ENCODE measurements around the gene FHOD3.

The FHOD3 gene

GRCh38 chr18:36503477-36503876 lies 206.0 kb downstream of the FHOD3 start:
- TF ChIP-seq CTCF (IDR thresholded peaks at IDR 0.05; ENCODE audit: control insufficient read depth, extremely low read depth, insufficient read depth): no peak
- DNase-seq (ENCODE audit: low read depth): no peak

DNA sequence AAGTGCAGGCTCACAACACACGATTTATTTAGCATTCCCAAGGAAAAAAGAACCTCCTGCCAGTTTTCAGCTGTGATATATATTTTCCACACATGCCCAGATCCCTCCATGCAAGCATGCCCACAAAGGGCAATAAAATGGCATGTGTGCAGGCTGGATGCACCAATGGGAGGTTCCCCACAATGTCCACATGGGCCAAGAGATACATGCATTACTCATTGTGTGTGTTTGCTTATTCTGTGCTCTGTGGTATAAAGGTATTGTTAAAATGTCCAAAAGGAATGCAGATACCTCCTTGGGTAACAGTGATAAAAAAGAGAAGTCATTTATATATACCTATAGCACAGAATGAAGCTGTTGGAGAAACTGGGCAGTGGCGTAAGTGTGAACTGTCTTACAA lies 207.4 kb downstream of the FHOD3 start:
- no peak for TF ChIP-seq CTCF (IDR thresholded peaks at IDR 0.05; ENCODE audit: control insufficient read depth, extremely low read depth, insufficient read depth)
- DNase-seq (ENCODE audit: low read depth): no peak
- no peak overlapping the region for H3K4me3 ChIP-seq (ENCODE audit: low read depth, low read length)

More at GRCh38 chr18:36503477-36503876, 206.0 kb downstream of the FHOD3 start:
- H3K4me3 ChIP-seq (ENCODE audit: low read depth, low read length): no peak overlapping the region

- no peak overlapping the region for H3K4me3 ChIP-seq (ENCODE audit: low read depth, low read length)
- TF ChIP-seq CTCF (IDR thresholded peaks at IDR 0.05; ENCODE audit: control insufficient read depth, extremely low read depth, insufficient read depth): no peak
- no peak for DNase-seq (ENCODE audit: low read depth)
Measured at GRCh38 chr18:36505665-36506064, 208.2 kb downstream of the FHOD3 start.

DNA sequence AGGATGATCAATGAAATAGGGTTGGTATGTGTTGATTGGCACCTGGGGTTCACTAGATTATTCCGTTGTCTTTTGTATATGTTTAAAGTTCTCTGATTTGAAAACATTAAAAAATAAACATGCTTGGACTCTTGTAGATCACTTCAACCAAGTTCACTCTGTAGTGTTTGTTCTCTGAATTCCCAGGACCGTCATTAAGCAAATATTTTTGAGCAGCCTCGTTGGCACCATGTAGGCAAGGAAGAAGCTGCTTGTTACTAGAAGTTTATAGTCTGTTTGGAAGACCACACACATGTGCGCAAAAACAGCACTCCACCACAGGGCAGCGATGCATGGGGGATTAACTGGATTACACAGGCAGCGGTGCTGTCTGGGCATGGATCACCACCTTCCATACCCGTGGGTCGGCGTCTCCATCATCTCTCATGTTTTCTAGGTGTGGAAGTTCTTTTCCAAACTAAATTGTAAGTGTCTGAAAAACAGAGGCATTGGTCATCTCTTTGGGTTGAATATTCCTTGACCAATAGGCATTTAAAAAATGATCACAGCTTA lies 212.2 kb downstream of the FHOD3 start:
- peak; percentile 70 for DNase-seq (ENCODE audit: low read depth)
- TF ChIP-seq CTCF (IDR thresholded peaks at IDR 0.05; ENCODE audit: control insufficient read depth, extremely low read depth, insufficient read depth): no peak
- H3K4me3 ChIP-seq (ENCODE audit: low read depth, low read length): no peak overlapping the region

- no peak for TF ChIP-seq CTCF (IDR thresholded peaks at IDR 0.05; ENCODE audit: control insufficient read depth, extremely low read depth, insufficient read depth)
- DNase-seq (ENCODE audit: low read depth): peak; percentile 88
- H3K4me3 ChIP-seq (ENCODE audit: low read depth, low read length): peak overlapping the region; percentile 11; the same call in 1 of the 2 replicates
Measured at GRCh38 chr18:36511791-36512352, 214.4 kb downstream of the FHOD3 start.

GRCh38 chr18:36513556-36513955 lies 216.0 kb downstream of the FHOD3 start:
- no peak overlapping the region for H3K4me3 ChIP-seq (ENCODE audit: low read depth, low read length)
- no peak for DNase-seq (ENCODE audit: low read depth)

More at GRCh38 chr18:36513556-36513955, 216.0 kb downstream of the FHOD3 start:
- TF ChIP-seq CTCF (IDR thresholded peaks at IDR 0.05; ENCODE audit: control insufficient read depth, extremely low read depth, insufficient read depth): no peak

All from LNCaP clone FGC (cell line).